Osteocyte (in vitro differentiated cells): Measurements from ENCODE around the gene MTSS2. TPM values are rescaled to one million over a fixed set of nuclear protein-coding genes. Genes with fewer than 3 reads are reported as not detected.

Source experiments
- DNase-seq: peaks from one replicate; pipeline ENCODE4 v3.0.0; 2021; ENCODE audit warnings: mixed read lengths; ENCODE audit not compliant: unreplicated experiment; ENCODE audit errors: extremely low spot score
- H3K27ac Mint-ChIP-seq: one replicate; pipeline ENCODE4 v1.8.0; 2021; ENCODE audit warnings: mild to moderate bottlenecking, mixed read lengths; ENCODE audit not compliant: unreplicated experiment
- H3K27me3 Mint-ChIP-seq: one replicate; pipeline ENCODE4 v1.8.0; 2021; ENCODE audit warnings: mixed read lengths; ENCODE audit not compliant: unreplicated experiment
- H3K36me3 Mint-ChIP-seq: one replicate; pipeline ENCODE4 v1.8.0; 2021; ENCODE audit warnings: mixed read lengths; ENCODE audit not compliant: unreplicated experiment
- H3K4me1 Mint-ChIP-seq: one replicate; pipeline ENCODE4 v1.8.0; 2021; ENCODE audit warnings: mixed read lengths; ENCODE audit not compliant: unreplicated experiment
- H3K4me3 Mint-ChIP-seq: one replicate; pipeline ENCODE4 v1.8.0; 2021; ENCODE audit warnings: mild to moderate bottlenecking, moderate library complexity, mixed read lengths; ENCODE audit not compliant: unreplicated experiment
- H3K9me3 Mint-ChIP-seq: one replicate; pipeline ENCODE4 v1.8.0; 2021; ENCODE audit warnings: mixed read lengths; ENCODE audit not compliant: unreplicated experiment
- total RNA-seq: library from RNA; stranded (reverse); gene quantifications from 2 replicates; pipeline ENCODE4 v1.2.1, GENCODE V29; 2021
- TF ChIP-seq, protein P1 (sequence below): fragments of 200-600 bp; sonication (generic); IDR thresholded peaks from 2 replicates; pipeline ENCODE4 v1.5.0; 2021; ENCODE audit warnings: antibody characterized with exemption, mild to moderate bottlenecking, moderate library complexity

Gene MTSS2
- total RNA-seq, 1 donor from 2014 or later: 156 TPM

DNA sequence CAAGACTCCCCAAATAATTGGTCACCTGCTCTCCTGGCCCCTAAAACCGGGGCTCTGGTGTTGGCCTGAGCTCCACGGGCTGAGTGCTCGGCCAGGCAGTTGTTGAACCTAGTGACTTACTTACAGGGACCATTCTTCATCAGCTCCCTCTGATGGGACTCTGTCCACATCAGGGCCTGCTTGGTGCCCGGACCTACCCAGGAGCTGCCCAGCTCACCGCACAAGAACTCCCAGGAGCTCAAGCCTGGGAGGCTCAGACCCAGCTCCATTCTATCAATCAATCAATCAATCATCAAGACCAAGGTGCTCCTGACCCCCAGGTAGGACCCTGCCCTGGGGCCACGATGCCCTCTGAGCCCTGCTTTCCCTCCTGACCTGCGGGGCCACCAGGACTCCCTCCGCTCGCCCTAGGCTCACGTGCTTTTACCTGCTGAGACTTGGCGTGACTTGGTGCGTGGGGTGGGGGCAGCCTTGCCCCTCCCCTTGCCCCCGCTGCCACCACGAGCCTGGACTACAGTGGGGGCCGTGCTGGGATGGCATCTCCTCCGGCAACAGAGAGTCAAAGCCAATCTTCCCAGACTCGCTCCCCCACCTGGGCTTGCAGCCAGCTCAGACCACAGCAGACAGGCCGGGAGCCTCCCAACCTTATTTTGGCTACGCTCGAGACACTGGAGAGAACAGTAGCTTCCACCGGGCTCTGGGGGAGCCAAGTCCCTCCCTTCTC, 23.8 kb downstream of the MTSS2 start:
- no peaks in the 10 kb centered on the region for H3K27me3 Mint-ChIP-seq
- no peak for DNase-seq
- TF ChIP-seq, protein P1, sequence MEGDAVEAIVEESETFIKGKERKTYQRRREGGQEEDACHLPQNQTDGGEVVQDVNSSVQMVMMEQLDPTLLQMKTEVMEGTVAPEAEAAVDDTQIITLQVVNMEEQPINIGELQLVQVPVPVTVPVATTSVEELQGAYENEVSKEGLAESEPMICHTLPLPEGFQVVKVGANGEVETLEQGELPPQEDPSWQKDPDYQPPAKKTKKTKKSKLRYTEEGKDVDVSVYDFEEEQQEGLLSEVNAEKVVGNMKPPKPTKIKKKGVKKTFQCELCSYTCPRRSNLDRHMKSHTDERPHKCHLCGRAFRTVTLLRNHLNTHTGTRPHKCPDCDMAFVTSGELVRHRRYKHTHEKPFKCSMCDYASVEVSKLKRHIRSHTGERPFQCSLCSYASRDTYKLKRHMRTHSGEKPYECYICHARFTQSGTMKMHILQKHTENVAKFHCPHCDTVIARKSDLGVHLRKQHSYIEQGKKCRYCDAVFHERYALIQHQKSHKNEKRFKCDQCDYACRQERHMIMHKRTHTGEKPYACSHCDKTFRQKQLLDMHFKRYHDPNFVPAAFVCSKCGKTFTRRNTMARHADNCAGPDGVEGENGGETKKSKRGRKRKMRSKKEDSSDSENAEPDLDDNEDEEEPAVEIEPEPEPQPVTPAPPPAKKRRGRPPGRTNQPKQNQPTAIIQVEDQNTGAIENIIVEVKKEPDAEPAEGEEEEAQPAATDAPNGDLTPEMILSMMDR: no peak
- peaks cover 4% of the 10 kb centered on the region for H3K4me1 Mint-ChIP-seq
- peak overlapping the region; percentile 73 for H3K27ac Mint-ChIP-seq
- H3K4me3 Mint-ChIP-seq: no peak overlapping the region
- H3K9me3 Mint-ChIP-seq: no peaks in the 10 kb centered on the region
- H3K36me3 Mint-ChIP-seq: peaks cover 17% of the 10 kb centered on the region

DNA sequence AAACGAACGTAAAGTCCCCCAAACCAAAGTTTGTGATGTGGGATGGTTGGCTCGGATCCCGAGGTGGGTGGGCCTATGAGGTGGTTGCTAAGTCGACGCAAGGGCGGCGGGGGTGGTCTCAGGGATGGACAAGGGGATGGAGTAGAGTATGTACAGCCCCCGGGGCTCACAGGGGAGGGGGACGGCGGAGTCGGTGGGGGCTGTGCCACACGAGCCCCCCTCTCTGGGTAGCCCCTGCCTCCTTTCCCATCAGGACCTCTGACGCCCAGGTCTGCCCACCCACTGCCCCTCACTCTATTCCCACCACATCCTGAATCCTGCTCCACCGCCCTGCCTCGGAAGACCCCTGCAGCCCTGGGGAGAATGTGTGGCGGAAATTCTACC, 24.3 kb downstream of the MTSS2 start:
- peak overlapping the region; percentile 38 for H3K27ac Mint-ChIP-seq
- no peak for DNase-seq
- peaks cover 15% of the 10 kb centered on the region for H3K36me3 Mint-ChIP-seq
- H3K27me3 Mint-ChIP-seq: no peaks in the 10 kb centered on the region
- H3K4me3 Mint-ChIP-seq: no peak overlapping the region
- TF ChIP-seq, protein P1: no peak
- H3K4me1 Mint-ChIP-seq: peaks cover 4% of the 10 kb centered on the region
- H3K9me3 Mint-ChIP-seq: no peaks in the 10 kb centered on the region

DNA sequence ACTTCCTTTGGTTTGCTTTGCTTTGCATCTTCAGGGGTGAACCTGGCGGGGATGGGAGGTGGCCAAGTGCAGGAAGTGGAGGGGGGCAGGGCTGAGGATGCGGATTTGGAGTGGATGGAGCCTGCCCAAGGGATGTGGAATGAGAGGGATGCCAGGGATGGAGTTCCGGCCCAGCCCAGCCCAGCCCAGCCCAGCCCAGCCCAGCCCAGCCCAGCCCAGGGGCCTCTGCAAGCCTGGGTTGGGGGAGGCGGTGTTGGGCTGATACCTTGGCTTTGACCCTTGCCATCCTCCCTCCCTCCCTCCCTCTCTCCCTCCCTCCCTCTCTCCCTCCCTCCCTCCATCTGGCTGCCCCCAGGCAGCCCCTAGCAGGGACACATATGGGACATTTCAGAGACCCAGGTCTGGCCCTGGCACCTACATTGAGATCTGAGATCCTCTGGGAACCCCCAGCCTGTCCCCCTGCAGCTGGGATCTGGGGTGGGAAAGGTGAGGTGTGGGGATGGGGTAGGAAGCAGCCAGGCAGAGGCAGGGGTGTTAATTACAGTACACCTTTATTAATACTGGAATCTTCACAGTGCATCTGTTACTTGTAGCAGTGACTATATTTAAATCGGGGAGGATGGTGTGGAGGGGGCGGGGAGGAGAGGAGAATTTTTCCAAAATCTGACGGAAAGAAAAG, 25.0 kb downstream of the MTSS2 start:
- TF ChIP-seq, protein P1: no peak
- Mint-ChIP-seq H3K4me3 (no peak overlapping the region), H3K27me3 (no peaks in the 10 kb centered on the region), H3K4me1 (peaks cover 6% of the 10 kb centered on the region), H3K9me3 (no peaks in the 10 kb centered on the region), H3K36me3 (peaks cover 8% of the 10 kb centered on the region), H3K27ac (peak overlapping the region; percentile 31)
- DNase-seq: no peak

DNA sequence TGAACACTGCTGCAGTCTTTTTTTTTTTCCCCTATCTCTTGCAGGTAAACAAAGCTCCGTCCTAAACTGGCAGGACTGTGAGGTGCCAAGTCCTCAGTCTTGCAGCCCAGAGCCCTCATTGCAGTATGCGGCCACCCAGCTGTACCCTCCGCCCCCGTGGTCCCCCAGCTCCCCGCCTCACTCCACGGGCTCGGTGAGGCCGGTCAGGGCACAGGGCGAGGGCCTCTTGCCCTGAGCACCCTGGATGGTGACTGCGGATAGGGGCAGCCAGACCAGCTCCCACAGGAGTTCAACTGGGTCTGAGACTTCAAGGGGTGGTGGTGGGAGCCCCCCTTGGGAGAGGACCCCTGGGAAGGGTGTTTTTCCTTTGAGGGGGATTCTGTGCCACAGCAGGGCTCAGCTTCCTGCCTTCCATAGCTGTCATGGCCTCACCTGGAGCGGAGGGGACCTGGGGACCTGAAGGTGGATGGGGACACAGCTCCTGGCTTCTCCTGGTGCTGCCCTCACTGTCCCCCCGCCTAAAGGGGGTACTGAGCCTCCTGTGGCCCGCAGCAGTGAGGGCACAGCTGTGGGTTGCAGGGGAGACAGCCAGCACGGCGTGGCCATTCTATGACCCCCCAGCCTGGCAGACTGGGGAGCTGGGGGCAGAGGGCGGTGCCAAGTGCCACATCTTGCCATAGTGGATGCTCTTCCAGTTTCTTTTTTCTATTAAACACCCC, 25.7 kb downstream of the MTSS2 start:
- no peak for DNase-seq
- Mint-ChIP-seq H3K27me3 (no peaks in the 10 kb centered on the region), H3K27ac (peak overlapping the region; percentile 31), H3K4me3 (no peak overlapping the region), H3K9me3 (no peaks in the 10 kb centered on the region), H3K36me3 (peaks cover 5% of the 10 kb centered on the region), H3K4me1 (peaks cover 6% of the 10 kb centered on the region)
- TF ChIP-seq, protein P1: no peak

DNA sequence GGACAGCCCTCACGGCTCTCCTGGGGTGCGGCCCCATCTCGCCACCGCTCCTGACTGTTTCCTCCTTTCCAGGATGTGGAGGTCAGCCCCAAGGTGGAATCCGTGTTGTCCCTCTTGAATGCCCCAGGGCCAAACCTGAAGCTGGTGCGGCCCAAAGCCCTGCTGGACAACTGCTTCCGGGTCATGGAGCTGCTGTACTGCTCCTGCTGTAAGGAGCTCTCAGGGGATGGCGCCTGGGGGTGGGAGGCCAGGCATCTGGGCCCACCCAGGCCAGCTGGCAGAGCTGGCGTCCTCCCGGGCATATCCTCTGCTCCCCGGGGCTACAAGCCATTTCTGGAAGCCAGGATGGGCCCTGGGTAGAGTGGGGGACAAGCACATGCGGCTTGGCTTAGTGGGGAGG, 26.3 kb downstream of the MTSS2 start:
- Mint-ChIP-seq H3K36me3 (peaks cover 4% of the 10 kb centered on the region), H3K4me1 (peaks cover 6% of the 10 kb centered on the region), H3K9me3 (no peaks in the 10 kb centered on the region), H3K4me3 (no peak overlapping the region), H3K27ac (no peak overlapping the region), H3K27me3 (no peaks in the 10 kb centered on the region)
- no peak for DNase-seq
- TF ChIP-seq, protein P1: no peak
